OCI-LY3 (cell line): ENCODE data around the gene DOCK1.

Source experiments
- H2AFZ ChIP-seq: fragments of 200-600, 300-600 bp; shearing (Covaris generic); 2 replicates; pipeline ENCODE4 v1.6.0; 2014; ENCODE audit warnings: antibody characterized with exemption, low read depth, low read length
- H3K27ac ChIP-seq: fragments of 200-600, 300-600 bp; sonication (generic); 2 replicates; pipeline ENCODE4 v1.5.1; 2014; ENCODE audit warnings: mild to moderate bottlenecking, low read length, moderate library complexity, mixed read lengths
- H3K27me3 ChIP-seq: fragments of 200-600, 300-600 bp; sonication (generic); 2 replicates; pipeline ENCODE4 v1.6.1; 2014; ENCODE audit warnings: low read depth, low read length, mixed read lengths
- H3K36me3 ChIP-seq: fragments of 200-600, 300-600 bp; sonication (generic); replicated peaks from 2 replicates; pipeline ENCODE3; 2014; ENCODE audit warnings: low read depth, low read length, mixed read lengths
- H3K4me1 ChIP-seq: fragments of 300-600, 200-600 bp; sonication (generic); 2 replicates; pipeline ENCODE4 v1.6.1; 2014; ENCODE audit warnings: low read length, mixed read lengths
- H3K4me2 ChIP-seq: fragments of 200-600, 300-600 bp; sonication (generic); 2 replicates; pipeline ENCODE4 v1.6.1; 2014; ENCODE audit warnings: low read length, mixed read lengths
- H3K4me3 ChIP-seq: fragments of 300-600, 200-600 bp; sonication (generic); 2 replicates; pipeline ENCODE4 v1.5.1; 2014; ENCODE audit warnings: antibody characterized with exemption, mild to moderate bottlenecking, low read length, moderate library complexity
- H3K79me2 ChIP-seq: fragments of 300-600, 200-600 bp; shearing (Covaris generic); 2 replicates; pipeline ENCODE4 v1.6.1; 2014; ENCODE audit warnings: mild to moderate bottlenecking, low read length, mixed read lengths
- H3K9ac ChIP-seq: fragments of 300-600, 200-600 bp; shearing (Covaris generic); 2 replicates; pipeline ENCODE4 v1.6.0; 2014; ENCODE audit warnings: mild to moderate bottlenecking, low read length, moderate library complexity
- H3K9me3 ChIP-seq: fragments of 200-600, 300-600 bp; shearing (Covaris generic); 2 replicates; pipeline ENCODE4 v1.6.1; 2014; ENCODE audit warnings: low read length, mixed read lengths; ENCODE audit not compliant: insufficient read depth
- H4K20me1 ChIP-seq: fragments of 200-600, 300-600 bp; sonication (generic); 2 replicates; pipeline ENCODE4 v1.6.1; 2016; ENCODE audit warnings: low read length, mixed read lengths; ENCODE audit not compliant: insufficient read depth
- CTCF ChIP-seq: fragments of 200-600, 300-600 bp; sonication (generic); IDR thresholded peaks from 2 replicates; pipeline ENCODE4 v1.5.1; 2014; ENCODE audit warnings: antibody characterized with exemption, low read length, low read depth
- EZH2phosphoT487 ChIP-seq: fragments of 200-600 bp; shearing (Covaris generic); IDR thresholded peaks from 2 replicates; pipeline ENCODE4 v1.6.1; 2018; ENCODE audit warnings: antibody characterized with exemption, mixed run types, low read depth

DOCK1 gene

GRCh38 chr10:127228195-127228787 lies 323.1 kb downstream of the DOCK1 start:
- Histone ChIP-seq H3K79me2 (no peaks in the 10 kb centered on the region), H3K27me3 (no peaks in the 10 kb centered on the region), H3K4me1 (no peaks in the 10 kb centered on the region), H3K9ac (no peak overlapping the region), H2AFZ (no peak overlapping the region), H3K36me3 (no peaks in the 10 kb centered on the region), H3K27ac (no peak overlapping the region), H3K4me2 (no peak overlapping the region), H3K4me3 (no peak overlapping the region), H3K9me3 (no peaks in the 10 kb centered on the region), H4K20me1 (no peaks in the 10 kb centered on the region)
- TF ChIP-seq CTCF (no peak), EZH2phosphoT487 (no peak)

DNA sequence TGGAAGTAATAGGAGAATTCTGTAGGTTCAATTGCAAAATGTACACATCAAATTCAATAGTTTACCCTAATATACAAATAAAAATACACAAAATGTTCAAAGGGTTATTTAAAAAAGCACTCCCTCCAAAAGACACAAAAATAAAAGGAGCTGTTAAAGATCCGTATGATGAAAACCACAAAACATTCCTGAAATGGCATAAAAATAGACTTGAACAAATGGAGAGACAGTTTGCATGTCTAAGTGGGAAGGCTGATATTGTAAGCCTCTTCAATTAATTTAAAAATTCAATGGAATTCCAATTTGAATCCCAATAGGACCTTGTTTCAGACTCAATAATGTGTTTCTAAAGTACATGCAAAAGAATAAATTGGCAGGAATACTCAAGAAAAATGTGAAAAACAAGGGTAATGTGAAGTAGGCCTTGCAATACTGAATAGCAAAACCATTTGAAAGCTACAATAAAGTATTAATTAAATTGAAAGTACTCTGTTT lies 329.1 kb downstream of the DOCK1 start:
- Histone ChIP-seq H3K36me3 (no peaks in the 10 kb centered on the region), H3K4me2 (no peak overlapping the region), H4K20me1 (no peaks in the 10 kb centered on the region), H3K27me3 (no peaks in the 10 kb centered on the region), H3K27ac (no peak overlapping the region), H2AFZ (no peak overlapping the region), H3K9ac (no peak overlapping the region), H3K9me3 (no peaks in the 10 kb centered on the region), H3K4me1 (no peaks in the 10 kb centered on the region), H3K79me2 (no peaks in the 10 kb centered on the region), H3K4me3 (no peak overlapping the region)
- TF ChIP-seq CTCF (no peak), EZH2phosphoT487 (no peak)

GRCh38 chr10:127236266-127236665 lies 331.0 kb downstream of the DOCK1 start:
- Histone ChIP-seq H3K9me3 (no peaks in the 10 kb centered on the region), H3K27me3 (no peaks in the 10 kb centered on the region), H3K4me3 (no peak overlapping the region), H3K79me2 (no peaks in the 10 kb centered on the region), H4K20me1 (no peaks in the 10 kb centered on the region), H3K27ac (no peak overlapping the region), H2AFZ (no peak overlapping the region), H3K36me3 (no peaks in the 10 kb centered on the region), H3K4me1 (no peaks in the 10 kb centered on the region), H3K4me2 (no peak overlapping the region), H3K9ac (no peak overlapping the region)
- no peak for TF ChIP-seq EZH2phosphoT487
- no peak for TF ChIP-seq CTCF

- no peak for TF ChIP-seq EZH2phosphoT487
- TF ChIP-seq CTCF, result no peak
- Histone ChIP-seq H2AFZ (no peak overlapping the region), H3K27me3 (no peaks in the 10 kb centered on the region), H3K9ac (no peak overlapping the region), H3K36me3 (no peaks in the 10 kb centered on the region), H3K9me3 (no peaks in the 10 kb centered on the region), H4K20me1 (no peaks in the 10 kb centered on the region), H3K4me2 (no peak overlapping the region), H3K79me2 (no peaks in the 10 kb centered on the region), H3K4me3 (no peak overlapping the region), H3K27ac (no peak overlapping the region), H3K4me1 (no peaks in the 10 kb centered on the region)
Measured at GRCh38 chr10:127242914-127243313, 337.7 kb downstream of the DOCK1 start.
